ENCODE results near the gene CNOT6.

DNA sequence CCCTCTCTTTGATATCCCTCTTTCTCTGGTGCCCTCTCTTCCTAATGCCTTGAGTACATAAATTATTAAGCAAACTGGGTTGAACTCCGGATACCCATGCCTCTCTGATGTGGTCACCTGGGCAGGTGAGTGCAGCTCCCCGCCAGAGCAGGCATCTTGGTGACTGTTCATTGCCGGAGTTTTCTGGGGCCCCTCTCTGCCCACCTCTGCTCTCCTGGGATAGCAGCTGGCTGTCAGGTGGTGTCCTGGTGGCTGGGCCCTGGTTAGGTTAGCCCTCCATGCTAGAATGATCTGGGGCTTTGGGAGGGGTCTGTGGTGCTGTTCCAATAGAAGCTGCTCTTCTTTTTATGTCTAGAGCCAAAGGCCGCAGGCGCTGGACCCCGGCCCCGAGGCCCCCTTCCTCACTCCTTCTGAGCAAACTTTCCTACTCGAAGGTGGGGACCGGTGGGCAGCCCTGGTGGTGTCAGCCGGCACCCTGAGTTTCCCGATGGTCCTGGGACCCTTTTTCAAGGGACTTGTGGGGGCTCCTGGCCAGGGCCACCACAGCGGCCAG is 102.0 kb downstream of the CNOT6 start:
- TF ChIP-seq, protein P1, sequence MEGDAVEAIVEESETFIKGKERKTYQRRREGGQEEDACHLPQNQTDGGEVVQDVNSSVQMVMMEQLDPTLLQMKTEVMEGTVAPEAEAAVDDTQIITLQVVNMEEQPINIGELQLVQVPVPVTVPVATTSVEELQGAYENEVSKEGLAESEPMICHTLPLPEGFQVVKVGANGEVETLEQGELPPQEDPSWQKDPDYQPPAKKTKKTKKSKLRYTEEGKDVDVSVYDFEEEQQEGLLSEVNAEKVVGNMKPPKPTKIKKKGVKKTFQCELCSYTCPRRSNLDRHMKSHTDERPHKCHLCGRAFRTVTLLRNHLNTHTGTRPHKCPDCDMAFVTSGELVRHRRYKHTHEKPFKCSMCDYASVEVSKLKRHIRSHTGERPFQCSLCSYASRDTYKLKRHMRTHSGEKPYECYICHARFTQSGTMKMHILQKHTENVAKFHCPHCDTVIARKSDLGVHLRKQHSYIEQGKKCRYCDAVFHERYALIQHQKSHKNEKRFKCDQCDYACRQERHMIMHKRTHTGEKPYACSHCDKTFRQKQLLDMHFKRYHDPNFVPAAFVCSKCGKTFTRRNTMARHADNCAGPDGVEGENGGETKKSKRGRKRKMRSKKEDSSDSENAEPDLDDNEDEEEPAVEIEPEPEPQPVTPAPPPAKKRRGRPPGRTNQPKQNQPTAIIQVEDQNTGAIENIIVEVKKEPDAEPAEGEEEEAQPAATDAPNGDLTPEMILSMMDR (IDR thresholded peaks at IDR 0.05; ENCODE audit: low read depth, low read length) = no peak
- TF ChIP-seq EZH2phosphoT487 (IDR thresholded peaks at IDR 0.05; ENCODE audit: low read depth) = no peak
